ENCODE measurements around the gene CDH4.

DNA sequence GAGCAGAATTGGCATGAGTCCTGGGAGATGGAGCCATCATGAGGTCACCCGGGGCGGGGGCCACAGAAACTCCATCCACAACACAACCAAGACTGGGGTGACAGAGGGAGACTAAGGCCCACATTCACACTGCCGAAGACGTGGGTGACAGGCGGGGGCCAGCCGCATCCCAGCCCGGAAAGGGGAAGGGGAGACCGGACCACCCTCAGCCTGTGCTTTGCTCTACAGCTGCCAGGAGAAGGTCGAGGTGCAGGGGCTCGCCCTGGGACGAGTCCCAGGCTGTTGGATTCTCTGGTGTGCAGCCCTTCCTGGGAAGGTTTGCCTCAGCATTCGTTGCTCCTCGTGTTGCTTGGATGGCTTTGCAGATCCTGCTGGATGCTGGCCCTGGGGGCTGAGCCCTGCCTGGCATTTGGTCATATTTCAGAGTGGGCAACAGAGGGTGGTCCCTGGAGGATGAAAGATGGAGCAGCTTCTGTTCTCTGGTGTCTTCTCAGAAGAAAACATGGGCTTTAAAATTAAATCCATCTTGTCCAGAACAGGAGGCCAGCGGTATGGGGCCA is 484.8 kb downstream of the CDH4 start:
- TF ChIP-seq, protein P1, sequence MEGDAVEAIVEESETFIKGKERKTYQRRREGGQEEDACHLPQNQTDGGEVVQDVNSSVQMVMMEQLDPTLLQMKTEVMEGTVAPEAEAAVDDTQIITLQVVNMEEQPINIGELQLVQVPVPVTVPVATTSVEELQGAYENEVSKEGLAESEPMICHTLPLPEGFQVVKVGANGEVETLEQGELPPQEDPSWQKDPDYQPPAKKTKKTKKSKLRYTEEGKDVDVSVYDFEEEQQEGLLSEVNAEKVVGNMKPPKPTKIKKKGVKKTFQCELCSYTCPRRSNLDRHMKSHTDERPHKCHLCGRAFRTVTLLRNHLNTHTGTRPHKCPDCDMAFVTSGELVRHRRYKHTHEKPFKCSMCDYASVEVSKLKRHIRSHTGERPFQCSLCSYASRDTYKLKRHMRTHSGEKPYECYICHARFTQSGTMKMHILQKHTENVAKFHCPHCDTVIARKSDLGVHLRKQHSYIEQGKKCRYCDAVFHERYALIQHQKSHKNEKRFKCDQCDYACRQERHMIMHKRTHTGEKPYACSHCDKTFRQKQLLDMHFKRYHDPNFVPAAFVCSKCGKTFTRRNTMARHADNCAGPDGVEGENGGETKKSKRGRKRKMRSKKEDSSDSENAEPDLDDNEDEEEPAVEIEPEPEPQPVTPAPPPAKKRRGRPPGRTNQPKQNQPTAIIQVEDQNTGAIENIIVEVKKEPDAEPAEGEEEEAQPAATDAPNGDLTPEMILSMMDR (conservative IDR thresholded peaks at IDR 0.05) = no peak
- no peak for TF ChIP-seq ZFX (IDR thresholded peaks at IDR 0.05)

All from C4-2B (cell line).